Ishikawa (cell line): ENCODE data around the gene LONRF3.

Experiments used
- CEBPB ChIP-seq: IDR thresholded peaks from 2 replicates; pipeline ENCODE4 v1.6.1; 2012
- CREB1 ChIP-seq: IDR thresholded peaks from 2 replicates; pipeline ENCODE4 v1.6.1; 2012; ENCODE audit warnings: low read depth
- EGR1 ChIP-seq: IDR thresholded peaks from 2 replicates; pipeline ENCODE4 v1.6.1; 2012
- EP300 ChIP-seq: IDR thresholded peaks from 2 replicates; pipeline ENCODE4 v1.6.1; 2012; ENCODE audit warnings: borderline replicate concordance
- FOXM1 ChIP-seq: IDR thresholded peaks from 2 replicates; pipeline ENCODE4 v1.6.1; 2012; ENCODE audit warnings: low read depth, borderline replicate concordance
- MAX ChIP-seq: IDR thresholded peaks from 2 replicates; pipeline ENCODE4 v1.6.1; 2012
- RAD21 ChIP-seq: IDR thresholded peaks from 2 replicates; pipeline ENCODE4 v1.6.1; 2012; ENCODE audit warnings: low read depth
- REST ChIP-seq: IDR thresholded peaks from 2 replicates; pipeline ENCODE4 v1.6.1; 2012; ENCODE audit warnings: low read depth, mild to moderate bottlenecking
- TAF1 ChIP-seq: IDR thresholded peaks from 2 replicates; pipeline ENCODE4 v1.6.1; 2012; ENCODE audit warnings: low read depth, mild to moderate bottlenecking
- TCF12 ChIP-seq: IDR thresholded peaks from 2 replicates; pipeline ENCODE4 v1.6.1; 2012; ENCODE audit warnings: low read depth
- YY1 ChIP-seq: IDR thresholded peaks from 2 replicates; pipeline ENCODE4 v1.6.1; 2012; ENCODE audit warnings: low read depth
- ZBTB7A ChIP-seq: IDR thresholded peaks from 2 replicates; pipeline ENCODE4 v1.6.1; 2012; ENCODE audit warnings: low read depth

GRCh38 chrX:118977424-118977823 is 3.0 kb downstream of the LONRF3 start:
- no peak for TF ChIP-seq EP300
- no peak for TF ChIP-seq REST
- no peak for TF ChIP-seq RAD21
- no peak for TF ChIP-seq CEBPB
- TF ChIP-seq TAF1, result no peak
- TF ChIP-seq EGR1, result no peak
- no peak for TF ChIP-seq FOXM1
- no peak for TF ChIP-seq CREB1
- TF ChIP-seq MAX, result no peak
- no peak for TF ChIP-seq ZBTB7A
- TF ChIP-seq TCF12, result no peak
- no peak for TF ChIP-seq YY1
